ENCODE measurements around the gene TIMM17B. TPM values are rescaled to one million over a fixed set of nuclear protein-coding genes. Genes with fewer than 3 reads are reported as not detected.

TIMM17B gene
- total RNA-seq, 2 experiments from 2014 or later = 40.0 to 40.3 TPM

- CTCF ChIA-PET = interaction anchor here (0.7 to 2.6 kb wide), 2 partner anchors 17 to 25 kb away, joined by 3 to 10 read pairs; no protein-coding TSS in a partner anchor
- Mint-ChIP-seq H3K9me3 (no peaks in the 10 kb centered on the region), H3K36me3 (ENCODE audit: low read depth) (peaks cover 75% of the 10 kb centered on the region), H3K4me1 (ENCODE audit: low read depth) (peaks cover 44% of the 10 kb centered on the region), H3K27me3 (no peaks in the 10 kb centered on the region), H3K4me3 (peak overlapping the region; percentile 98), H3K27ac (peak overlapping the region; percentile 95)
- H3K27me3 ChIP-seq (ENCODE audit: control insufficient read depth in 1 of 2, insufficient read depth in 2 of 2, low read length in 2 of 2) = no peaks in the 10 kb centered on the region
- H3K9me3 ChIP-seq (ENCODE audit: control insufficient read depth in 1 of 2, insufficient read depth in 1 of 2, low read length in 2 of 2) = no peaks in the 10 kb centered on the region
- H3K4me3 ChIP-seq (ENCODE audit: low read length) = peak overlapping the region; percentile 89
- H3K36me3 ChIP-seq (ENCODE audit: insufficient read depth, low read length) = peaks cover 52% of the 10 kb centered on the region
- no peak for ATAC-seq (ENCODE audit: poor library complexity)
- H3K27ac ChIP-seq (ENCODE audit: low read depth in 1 of 2, low read length in 2 of 2) = peak overlapping the region; percentile 29 to 94
- POLR2A ChIA-PET = interaction anchor here (1.7 to 11.7 kb wide), 5 partner anchors 9 to 37 kb away, joined by 4 to 335 read pairs (median 9); partner anchors contain the start of genes OTUD5, PQBP1, SLC35A2 and TIMM17B
- H3K4me1 ChIP-seq (ENCODE audit: insufficient read depth, low read length) = peaks cover 66% of the 10 kb centered on the region
- intact Hi-C loops (cut with DNase I, micrococcal nuclease) = loop anchor here in 1 of 2 experiments (1.0 kb wide), 1 partner anchor 17 kb away; no protein-coding TSS in a partner anchor
- TF ChIP-seq CTCF (IDR thresholded peaks at IDR 0.05) = no peak
- DNase-seq = no peak
Observed at GRCh38 chrX:48920718-48921104, 23.1 kb upstream of the TIMM17B start.

- Mint-ChIP-seq H3K4me1 (ENCODE audit: low read depth) (peaks cover 43% of the 10 kb centered on the region), H3K4me3 (peak overlapping the region; percentile 98), H3K9me3 (no peaks in the 10 kb centered on the region), H3K36me3 (ENCODE audit: low read depth) (peaks cover 75% of the 10 kb centered on the region), H3K27me3 (no peaks in the 10 kb centered on the region), H3K27ac (peak overlapping the region; percentile 95)
- Histone ChIP-seq H3K4me3 (ENCODE audit: low read length) (peak overlapping the region; percentile 89), H3K4me1 (ENCODE audit: insufficient read depth, low read length) (peaks cover 67% of the 10 kb centered on the region), H3K36me3 (ENCODE audit: insufficient read depth, low read length) (peaks cover 53% of the 10 kb centered on the region), H3K9me3 (ENCODE audit: control insufficient read depth in 1 of 2, insufficient read depth in 1 of 2, low read length in 2 of 2) (no peaks in the 10 kb centered on the region), H3K27me3 (ENCODE audit: control insufficient read depth in 1 of 2, insufficient read depth in 2 of 2, low read length in 2 of 2) (no peaks in the 10 kb centered on the region), H3K27ac (ENCODE audit: low read depth in 1 of 2, low read length in 2 of 2) (peak overlapping the region; percentile 71 to 94)
- POLR2A ChIA-PET = interaction anchor here (1.0 to 11.7 kb wide), 14 partner anchors 8 to 346 kb away, joined by 3 to 335 read pairs (median 7); partner anchors contain the start of genes HDAC6, OTUD5, PQBP1 and RBM3
- CTCF ChIA-PET = interaction anchor here (0.7 to 2.6 kb wide), 3 partner anchors 17 to 26 kb away, joined by 3 to 10 read pairs (median 3); no protein-coding TSS in a partner anchor
- DNase-seq (peak in 9 of 14 experiments; percentile 19 to 74 (median 51)), ATAC-seq (ENCODE audit: poor library complexity) (peak; percentile 34)
- intact Hi-C loops (cut with DNase I, micrococcal nuclease) = loop anchor here (1.0 to 10.0 kb wide), 5 partner anchors 17 to 1265 kb away; partner anchors contain the start of genes ELK1 (in 1 of the 2), OTUD5 (in 1 of the 2) and UXT (in 1 of the 2)
- no peak for TF ChIP-seq CTCF (IDR thresholded peaks at IDR 0.05)
Observed at GRCh38 chrX:48919947-48920717, 22.6 kb upstream of the TIMM17B start.

GRCh38 chrX:48919360-48919841, 21.8 kb upstream of the TIMM17B start:
- Mint-ChIP-seq H3K4me3 (peak overlapping the region; percentile 98), H3K27ac (peak overlapping the region; percentile 95), H3K36me3 (ENCODE audit: low read depth) (peaks cover 78% of the 10 kb centered on the region), H3K4me1 (ENCODE audit: low read depth) (peaks cover 48% of the 10 kb centered on the region), H3K27me3 (no peaks in the 10 kb centered on the region), H3K9me3 (no peaks in the 10 kb centered on the region)
- H3K4me3 ChIP-seq (ENCODE audit: low read length) = peak overlapping the region; percentile 89
- peaks cover 56% of the 10 kb centered on the region for H3K36me3 ChIP-seq (ENCODE audit: insufficient read depth, low read length)
- ATAC-seq (ENCODE audit: poor library complexity) = peak; percentile 8
- peak overlapping the region; percentile 71 to 94 for H3K27ac ChIP-seq (ENCODE audit: low read depth in 1 of 2, low read length in 2 of 2)
- no peak for TF ChIP-seq CTCF (IDR thresholded peaks at IDR 0.05)
- DNase-seq = peak in 11 of 14 experiments; percentile 26 to 69 (median 46)
- ChIA-PET CTCF (interaction anchor here (0.8 to 2.6 kb wide), 2 partner anchors 18 to 19 kb away, joined by 3 to 10 read pairs; no protein-coding TSS in a partner anchor), POLR2A (interaction anchor here (1.0 to 11.7 kb wide), 12 partner anchors 8 to 345 kb away, joined by 3 to 335 read pairs (median 7); partner anchors contain the start of genes HDAC6, OTUD5, PQBP1 and RBM3)
- no peaks in the 10 kb centered on the region for H3K9me3 ChIP-seq (ENCODE audit: control insufficient read depth in 1 of 2, insufficient read depth in 1 of 2, low read length in 2 of 2)
- intact Hi-C loops (cut with DNase I, micrococcal nuclease) = loop anchor here (5.0 to 10.0 kb wide), 4 partner anchors 38 to 1265 kb away; partner anchors contain the start of genes ELK1 (in 1 of the 2), OTUD5 (in 1 of the 2) and UXT (in 1 of the 2)
- H3K4me1 ChIP-seq (ENCODE audit: insufficient read depth, low read length) = peaks cover 69% of the 10 kb centered on the region
- no peaks in the 10 kb centered on the region for H3K27me3 ChIP-seq (ENCODE audit: control insufficient read depth in 1 of 2, insufficient read depth in 2 of 2, low read length in 2 of 2)
